Memory B cell (primary cell): ENCODE measurements around the gene SULT2B1.
A peak's percentile ranks its signal among the peaks of the same experiment; 100 is the strongest.

ENCODE experiments used
- ATAC-seq: fragments of 150-1000 bp; cut with Tn5 transposase; 2 replicates; pipeline ENCODE4 v1.10.0; 2021; ENCODE audit warnings: low read depth, mild to moderate bottlenecking, moderate library complexity
- DNase-seq, 2 donors: peaks; one replicate each; pipeline ENCODE4 v3.0.0; 2022; ENCODE audit warnings: low spot score in 2 of 2
- H3K27ac Mint-ChIP-seq: one replicate; pipeline ENCODE4 v1.8.0; 2022; ENCODE audit warnings: mild to moderate bottlenecking, moderate library complexity, mixed read lengths
- H3K27me3 Mint-ChIP-seq: one replicate; pipeline ENCODE4 v1.8.0; 2022; ENCODE audit warnings: mixed read lengths
- H3K36me3 Mint-ChIP-seq: one replicate; pipeline ENCODE4 v1.8.0; 2022; ENCODE audit warnings: mild to moderate bottlenecking, mixed read lengths
- H3K4me1 Mint-ChIP-seq: one replicate; pipeline ENCODE4 v1.8.0; 2022; ENCODE audit warnings: mixed read lengths
- H3K4me3 Mint-ChIP-seq: one replicate; pipeline ENCODE4 v1.8.0; 2022; ENCODE audit warnings: mild to moderate bottlenecking, moderate library complexity, mixed read lengths
- H3K9me3 Mint-ChIP-seq: one replicate; pipeline ENCODE4 v1.8.0; 2022; ENCODE audit warnings: mixed read lengths

The SULT2B1 gene

DNA sequence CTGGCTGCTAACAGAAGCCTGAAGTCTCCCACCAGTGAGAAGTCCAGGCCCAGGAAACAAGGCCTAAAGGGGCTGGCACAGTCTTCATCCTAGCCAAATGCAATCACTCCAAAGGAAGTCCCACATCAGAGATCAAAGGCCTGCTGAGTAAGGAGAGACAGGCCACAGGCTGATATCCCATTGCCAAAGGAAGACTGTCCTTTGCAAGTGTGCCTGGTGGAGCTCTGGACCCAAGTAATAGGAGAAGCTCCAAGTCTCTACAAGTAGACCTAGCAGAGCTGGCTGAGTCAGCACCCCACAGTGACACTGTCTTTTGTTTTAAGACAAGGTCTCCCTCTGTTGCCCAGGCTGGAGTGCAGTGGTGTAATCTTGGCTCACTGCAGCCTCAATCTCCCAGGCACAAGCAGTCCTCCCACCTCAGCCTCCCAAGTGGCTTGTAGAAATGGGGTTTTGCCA is 80.7 kb downstream of the SULT2B1 start:
- no peaks in the 10 kb centered on the region for H3K9me3 Mint-ChIP-seq
- H3K4me3 Mint-ChIP-seq = no peak overlapping the region
- H3K27me3 Mint-ChIP-seq = no peaks in the 10 kb centered on the region
- H3K27ac Mint-ChIP-seq = no peak overlapping the region
- H3K4me1 Mint-ChIP-seq = peaks cover 18% of the 10 kb centered on the region
- no peak for ATAC-seq
- H3K36me3 Mint-ChIP-seq = peaks cover 12% of the 10 kb centered on the region
- DNase-seq = no peak

DNA sequence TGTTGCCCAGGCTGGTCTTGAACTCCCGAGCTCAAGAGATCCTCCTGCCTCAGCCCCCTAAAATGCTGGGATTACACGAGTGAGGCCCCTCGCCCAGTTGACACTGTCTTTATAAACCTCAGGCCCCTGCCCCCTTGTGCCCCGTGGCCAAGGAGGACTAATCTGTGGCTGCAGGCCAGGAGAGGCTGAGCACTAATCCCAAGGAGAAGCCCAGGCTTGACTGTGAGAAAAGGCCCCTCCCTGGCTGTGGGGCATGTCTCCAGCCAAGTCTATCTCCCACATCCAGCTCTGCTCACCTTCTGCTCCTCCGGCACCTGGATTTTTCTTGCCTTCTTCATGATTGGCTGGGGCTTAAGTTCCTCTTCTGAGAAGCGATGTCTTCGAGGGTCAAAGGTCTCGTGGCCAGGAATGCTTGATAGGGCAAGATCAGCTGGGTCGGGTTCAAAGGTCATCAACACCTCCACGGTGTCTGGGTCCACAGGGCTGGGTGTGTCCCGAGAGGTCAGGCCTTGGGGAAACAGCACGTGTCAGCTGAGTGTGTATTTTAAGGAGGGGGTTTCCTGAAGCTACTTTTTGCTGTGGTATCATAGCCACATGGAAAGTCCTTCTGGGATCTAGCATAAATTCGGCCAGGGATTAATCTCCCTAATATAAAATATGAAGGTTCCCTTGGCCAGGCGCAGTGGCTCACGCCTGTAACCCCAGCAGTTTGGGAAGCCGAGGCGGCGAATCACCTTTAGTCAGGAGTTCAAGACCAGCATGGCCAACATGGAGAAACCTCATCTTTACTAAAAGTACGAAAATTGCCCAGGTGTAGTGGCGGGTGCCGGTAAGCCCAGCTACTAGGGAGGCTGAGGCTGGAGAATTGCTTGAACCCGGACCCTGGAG is 81.4 kb downstream of the SULT2B1 start:
- no peak for ATAC-seq
- Mint-ChIP-seq H3K27me3 (no peaks in the 10 kb centered on the region), H3K9me3 (peaks cover under 1% of the 10 kb centered on the region), H3K27ac (peak overlapping the region; percentile 92), H3K4me1 (peaks cover 22% of the 10 kb centered on the region), H3K4me3 (peak overlapping the region; percentile 17), H3K36me3 (peaks cover 13% of the 10 kb centered on the region)
- DNase-seq = no peak

DNA sequence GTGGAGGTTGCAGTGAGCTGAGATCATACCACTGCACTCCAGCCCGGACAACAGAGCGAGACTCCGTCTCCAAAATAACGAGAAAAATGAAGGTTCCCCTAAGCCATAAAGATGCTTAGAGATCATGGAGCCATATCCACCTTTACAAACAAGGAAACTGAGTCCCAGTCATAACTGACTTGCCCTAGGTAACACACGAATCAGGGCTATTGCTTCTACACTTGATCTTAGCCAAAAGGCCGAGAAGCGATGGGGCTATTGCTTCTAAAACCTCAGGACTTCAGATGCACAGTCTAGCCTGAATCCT is 82.0 kb downstream of the SULT2B1 start:
- ATAC-seq (no peak), DNase-seq (no peak)
- peak overlapping the region; percentile 92 for H3K27ac Mint-ChIP-seq
- peaks cover 12% of the 10 kb centered on the region for H3K36me3 Mint-ChIP-seq
- peak overlapping the region; percentile 73 for H3K4me3 Mint-ChIP-seq
- peaks cover 28% of the 10 kb centered on the region for H3K4me1 Mint-ChIP-seq
- H3K27me3 Mint-ChIP-seq = no peaks in the 10 kb centered on the region
- H3K9me3 Mint-ChIP-seq = peaks cover 3% of the 10 kb centered on the region

DNA sequence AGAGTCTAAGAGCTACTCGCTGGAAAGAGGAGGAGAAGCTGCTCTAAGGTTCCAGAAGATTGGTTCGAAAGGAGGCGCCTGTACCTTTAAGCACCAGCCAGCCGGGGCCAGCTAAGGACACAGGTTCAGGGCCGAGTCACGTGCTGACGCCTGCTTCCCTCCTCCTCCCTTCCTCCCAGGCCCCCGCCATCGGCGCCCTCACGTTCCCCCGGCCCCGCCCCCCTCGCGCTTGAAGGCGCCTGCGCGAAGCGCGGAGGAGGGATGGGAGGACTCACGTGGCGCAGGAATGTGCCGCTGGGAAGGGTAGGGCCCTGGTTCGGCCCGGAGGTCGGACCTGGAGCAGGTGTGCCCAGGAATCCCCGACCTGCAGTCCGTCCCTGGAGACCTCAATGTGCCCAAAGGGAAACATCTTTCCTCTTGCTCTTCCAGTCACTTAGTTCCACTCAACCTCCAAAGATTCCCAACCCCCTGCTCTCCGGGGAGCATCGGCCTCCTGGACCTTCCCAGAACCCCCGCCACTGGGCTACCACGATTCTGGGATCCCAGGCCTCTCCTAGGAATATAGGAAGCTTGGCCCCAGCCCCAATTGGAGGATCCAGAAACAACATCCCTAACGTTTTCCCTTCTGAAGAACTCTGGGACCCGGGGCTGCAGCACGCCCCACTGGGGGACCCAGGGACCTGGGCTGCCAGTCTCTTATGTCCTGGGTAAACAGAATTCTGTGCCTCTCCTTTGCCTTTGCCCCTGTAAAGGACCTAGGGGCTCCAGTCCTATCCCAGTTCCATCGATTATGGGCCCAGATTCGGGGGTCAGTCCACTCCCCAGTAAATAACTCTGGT is 82.7 kb downstream of the SULT2B1 start:
- Mint-ChIP-seq H3K4me3 (peak overlapping the region; percentile 73), H3K27me3 (no peaks in the 10 kb centered on the region), H3K4me1 (peaks cover 33% of the 10 kb centered on the region), H3K27ac (peak overlapping the region; percentile 92), H3K9me3 (peaks cover 3% of the 10 kb centered on the region), H3K36me3 (peaks cover 13% of the 10 kb centered on the region)
- ATAC-seq (no peak), DNase-seq (peak; percentile 73)

DNA sequence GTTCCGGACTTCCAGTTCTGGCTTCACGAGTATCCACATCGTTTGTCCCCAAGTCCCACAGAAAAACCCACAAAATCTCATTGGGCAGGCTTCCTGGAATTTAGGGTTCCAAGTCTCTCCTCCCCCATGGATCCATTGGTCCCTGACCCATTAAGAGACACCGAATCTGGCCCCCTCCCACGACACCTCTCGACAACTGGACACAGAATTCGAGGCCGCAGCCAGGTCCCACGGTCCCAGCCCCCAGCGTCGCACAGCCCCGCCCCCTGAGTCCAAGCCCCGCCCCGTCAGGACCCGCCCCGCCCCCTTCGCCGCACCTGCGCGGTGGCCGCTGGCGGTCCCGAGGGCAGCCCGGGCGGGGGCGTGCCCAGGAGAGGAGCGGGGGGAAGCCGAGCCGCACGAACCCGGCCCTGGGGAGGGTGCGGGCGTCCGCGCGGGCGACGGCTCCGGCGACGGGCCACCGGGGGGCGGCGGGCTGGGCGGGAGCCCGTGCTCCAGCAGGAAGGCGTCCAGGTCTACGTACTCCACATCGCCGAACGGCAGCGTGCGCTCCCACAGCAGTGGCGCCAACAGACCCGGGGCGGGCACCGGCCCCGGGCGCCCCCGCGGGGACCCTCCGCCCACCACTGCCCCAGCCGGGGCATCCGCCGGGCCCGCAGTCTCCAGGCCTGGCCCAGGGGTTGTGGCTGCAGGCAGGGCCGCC is 83.4 kb downstream of the SULT2B1 start:
- Mint-ChIP-seq H3K4me3 (peak overlapping the region; percentile 96), H3K27me3 (no peaks in the 10 kb centered on the region), H3K36me3 (peaks cover 12% of the 10 kb centered on the region), H3K9me3 (peaks cover 3% of the 10 kb centered on the region), H3K4me1 (peaks cover 38% of the 10 kb centered on the region), H3K27ac (peak overlapping the region; percentile 92)
- peak; percentile 70 to 72 for DNase-seq
- peak; percentile 7 for ATAC-seq

GRCh38 chr19:48635966-48636858 is 84.2 kb downstream of the SULT2B1 start:
- peaks cover 11% of the 10 kb centered on the region for H3K36me3 Mint-ChIP-seq
- H3K27ac Mint-ChIP-seq = peak overlapping the region; percentile 92
- H3K9me3 Mint-ChIP-seq = peaks cover 3% of the 10 kb centered on the region
- no peaks in the 10 kb centered on the region for H3K27me3 Mint-ChIP-seq
- H3K4me1 Mint-ChIP-seq = peaks cover 38% of the 10 kb centered on the region
- H3K4me3 Mint-ChIP-seq = peak overlapping the region; percentile 96
- ATAC-seq (no peak), DNase-seq (no peak)

- peak in 1 of 2 donors; percentile 66 for DNase-seq
- Mint-ChIP-seq H3K4me3 (peak within 1 kb of the TSS; percentile 96), H3K4me1 (peaks cover 41% of the 10 kb centered on the region), H3K27me3 (no peaks in the 10 kb centered on the region), H3K27ac (peak within 1 kb of the TSS; percentile 96), H3K36me3 (peaks cover 15% of the 10 kb centered on the region), H3K9me3 (peaks cover 3% of the 10 kb centered on the region)
- no peak for ATAC-seq
These were observed 85.0 kb downstream of the SULT2B1 start, which contains the start of gene DBP for GRCh38 chr19:48636859-48637448. Gene DBP, minus strand, starts transcription at chr19:48637379. Its CDS starts 385 bp downstream, at chr19:48636994.

- Mint-ChIP-seq H3K4me3 (peak overlapping the region; percentile 96), H3K4me1 (peaks cover 42% of the 10 kb centered on the region), H3K27ac (peak overlapping the region; percentile 96), H3K36me3 (peaks cover 15% of the 10 kb centered on the region), H3K27me3 (no peaks in the 10 kb centered on the region), H3K9me3 (peaks cover 3% of the 10 kb centered on the region)
- DNase-seq = peak; percentile 95 to 98
- ATAC-seq = peak; percentile 70
These were observed 85.5 kb downstream of the SULT2B1 start for GRCh38 chr19:48637449-48637947.

DNA sequence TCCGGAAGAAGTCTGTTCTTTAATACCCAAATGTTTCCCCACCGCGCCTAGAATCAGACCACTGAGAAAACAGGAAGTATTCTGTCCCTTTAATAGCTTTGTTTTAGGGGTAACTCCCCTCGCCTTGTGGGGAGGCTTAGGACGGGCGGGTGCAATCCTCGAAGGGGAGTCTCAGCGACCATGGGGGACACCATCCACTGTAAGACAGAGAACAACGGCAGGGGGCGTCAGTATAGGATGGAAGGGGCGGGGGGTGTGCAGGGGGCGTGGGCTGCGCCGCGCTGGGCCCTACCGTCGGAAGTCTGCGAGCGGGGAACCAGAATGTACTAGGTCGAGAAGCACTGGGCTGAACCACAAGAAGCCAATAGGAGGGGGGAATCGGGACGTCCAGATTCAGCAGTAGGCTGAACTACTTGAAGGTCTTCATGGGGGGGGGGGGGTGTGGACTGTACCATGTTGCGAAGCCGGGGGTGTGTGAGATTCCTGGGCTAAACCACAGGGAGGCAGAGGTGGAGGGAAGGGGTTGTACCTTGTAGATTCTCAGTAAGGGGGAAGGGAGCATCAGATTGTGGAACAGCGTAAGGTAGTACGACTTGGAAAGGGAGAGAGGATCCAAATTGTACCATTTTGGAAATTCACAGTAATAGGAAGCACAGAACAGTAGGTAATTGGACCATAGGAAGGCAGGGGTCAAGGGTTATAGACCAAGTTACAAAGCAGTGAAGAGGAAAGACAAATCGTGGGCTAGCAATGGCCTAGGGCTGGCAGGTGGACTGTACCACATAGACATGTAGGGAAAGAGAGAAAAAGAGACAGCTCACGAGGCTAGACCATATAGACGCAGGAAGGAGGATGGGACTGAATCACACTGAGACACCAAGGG is 86.2 kb downstream of the SULT2B1 start:
- DNase-seq = peak; percentile 58 to 81
- H3K4me1 Mint-ChIP-seq = peaks cover 44% of the 10 kb centered on the region
- peaks cover 3% of the 10 kb centered on the region for H3K9me3 Mint-ChIP-seq
- peak; percentile 31 for ATAC-seq
- H3K27ac Mint-ChIP-seq = peak overlapping the region; percentile 96
- no peaks in the 10 kb centered on the region for H3K27me3 Mint-ChIP-seq
- H3K4me3 Mint-ChIP-seq = peak overlapping the region; percentile 96
- H3K36me3 Mint-ChIP-seq = peaks cover 15% of the 10 kb centered on the region

- Mint-ChIP-seq H3K27ac (peak overlapping the region; percentile 96), H3K4me1 (peaks cover 41% of the 10 kb centered on the region), H3K4me3 (peak overlapping the region; percentile 96), H3K9me3 (peaks cover 3% of the 10 kb centered on the region), H3K36me3 (peaks cover 13% of the 10 kb centered on the region), H3K27me3 (no peaks in the 10 kb centered on the region)
- DNase-seq (peak in 1 of 2 donors; percentile 26), ATAC-seq (no peak)
These were observed 86.9 kb downstream of the SULT2B1 start for GRCh38 chr19:48638831-48639381.

DNA sequence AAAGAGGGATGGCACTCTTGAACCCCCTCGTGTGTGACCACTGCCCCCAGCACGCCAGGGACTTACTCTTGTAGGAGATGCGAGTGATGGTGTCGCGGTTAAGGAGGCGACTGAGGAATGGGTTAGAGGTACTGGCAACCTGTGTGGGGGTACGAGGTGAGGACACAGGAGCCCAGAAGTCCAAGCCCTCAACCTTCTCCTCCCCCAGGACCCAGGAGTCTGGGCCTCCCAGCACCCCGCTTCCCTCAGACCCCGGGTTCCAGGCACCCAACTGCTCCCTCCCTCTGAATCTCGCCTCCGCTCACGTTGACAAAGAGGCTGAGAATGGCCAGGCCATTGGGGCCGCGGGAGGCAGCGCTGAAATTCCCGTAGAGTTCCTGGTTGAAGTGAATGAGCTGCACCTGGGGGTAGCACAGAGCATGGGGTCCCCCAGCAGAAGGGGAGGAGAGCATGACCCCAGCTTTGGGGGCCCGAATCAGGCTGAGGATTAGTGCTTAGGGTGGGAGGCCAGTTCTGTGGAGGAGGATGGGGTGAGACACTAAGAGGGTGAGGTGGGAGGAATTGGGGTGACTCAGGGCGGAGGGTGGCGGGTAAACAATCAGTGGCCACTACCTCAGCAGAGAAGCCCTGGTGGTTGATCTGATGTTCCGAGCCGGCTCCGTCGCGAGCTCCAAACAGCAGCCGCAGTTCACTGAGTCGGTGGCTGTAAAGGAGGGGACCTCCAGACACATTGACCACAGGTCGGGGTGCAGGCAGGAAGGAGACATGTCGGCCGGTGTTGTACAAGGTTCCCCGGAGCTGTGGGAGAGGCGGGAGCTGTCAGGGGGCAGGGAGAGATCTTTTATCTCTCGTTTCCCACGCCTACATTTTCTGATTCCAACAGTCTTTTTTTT is 87.8 kb downstream of the SULT2B1 start:
- no peak for DNase-seq
- H3K27ac Mint-ChIP-seq = peak overlapping the region; percentile 96

More for the DNA sequence above, 87.8 kb downstream of the SULT2B1 start:
- H3K4me3 Mint-ChIP-seq = peak overlapping the region; percentile 35
- peaks cover 3% of the 10 kb centered on the region for H3K9me3 Mint-ChIP-seq
- H3K36me3 Mint-ChIP-seq = peaks cover 13% of the 10 kb centered on the region
- no peak for ATAC-seq
- H3K4me1 Mint-ChIP-seq = peaks cover 36% of the 10 kb centered on the region
- no peaks in the 10 kb centered on the region for H3K27me3 Mint-ChIP-seq
